GM18520 (cell line): ENCODE measurements around the gene SLX4IP.
A peak's percentile ranks its signal among the peaks of the same experiment; 100 is the strongest.

ENCODE experiments used
- ATAC-seq: cut with Tn5 transposase; IDR thresholded peaks from one replicate; pipeline ENCODE4 v1.9.1; 2021; ENCODE audit not compliant: unreplicated experiment

SLX4IP gene

DNA sequence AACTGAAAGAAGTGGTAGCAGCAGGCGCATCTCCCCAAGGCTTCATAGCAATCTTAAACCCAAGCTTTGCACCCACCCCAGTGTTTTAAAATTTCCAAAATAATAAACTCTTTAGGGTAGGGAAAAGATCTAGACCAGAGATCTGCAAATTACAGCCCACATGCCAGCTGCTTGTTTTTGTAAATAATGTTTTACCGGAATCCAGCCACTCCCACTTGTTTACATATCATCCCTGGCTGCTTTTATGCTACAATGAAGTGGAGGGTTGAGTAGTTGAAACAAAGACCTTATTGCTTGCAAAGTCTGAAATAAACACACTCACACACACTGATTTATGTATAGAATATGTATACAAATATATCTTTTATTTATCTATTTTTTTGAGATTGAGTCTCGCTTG is 30.0 kb downstream of the SLX4IP start:
- ATAC-seq = no peak

DNA sequence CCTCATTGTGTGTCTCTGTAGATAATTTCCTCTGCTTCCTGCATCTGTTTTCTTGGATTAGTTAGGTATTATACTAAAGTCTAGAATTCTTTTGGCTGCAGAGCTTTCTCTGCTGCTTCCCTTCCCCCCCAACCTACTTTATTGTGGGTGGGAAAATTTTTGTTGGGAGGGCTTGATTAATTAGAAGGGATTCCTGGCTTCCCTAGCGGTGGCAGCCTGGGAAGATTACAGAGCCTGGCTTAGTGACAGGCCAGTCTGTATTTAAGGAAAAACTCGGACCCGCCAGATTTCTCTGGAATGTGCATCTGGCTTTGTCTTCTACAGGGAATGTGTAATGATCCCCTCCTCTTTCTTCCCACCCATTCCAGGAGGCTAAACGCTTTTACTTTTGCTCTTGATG is 31.2 kb downstream of the SLX4IP start:
- ATAC-seq = no peak

DNA sequence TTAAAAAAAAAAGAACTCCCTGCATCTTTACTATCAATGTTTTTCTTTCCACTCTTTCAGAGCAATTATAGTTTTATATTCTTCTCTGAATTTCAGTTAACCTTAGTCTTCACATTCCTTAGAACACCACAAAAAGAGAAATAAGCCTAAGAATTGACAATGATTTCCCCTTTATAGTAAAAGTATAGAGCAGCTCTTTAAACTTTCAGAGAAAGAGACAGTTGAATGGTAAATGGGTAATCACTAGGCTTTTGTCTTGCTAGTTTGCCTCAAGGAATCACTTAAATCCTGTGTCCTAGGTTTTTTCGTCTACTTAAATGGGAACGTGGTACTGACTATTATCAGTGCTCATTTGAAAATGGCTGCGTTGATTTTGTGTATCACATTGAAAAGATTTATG is 31.8 kb downstream of the SLX4IP start:
- no peak for ATAC-seq

DNA sequence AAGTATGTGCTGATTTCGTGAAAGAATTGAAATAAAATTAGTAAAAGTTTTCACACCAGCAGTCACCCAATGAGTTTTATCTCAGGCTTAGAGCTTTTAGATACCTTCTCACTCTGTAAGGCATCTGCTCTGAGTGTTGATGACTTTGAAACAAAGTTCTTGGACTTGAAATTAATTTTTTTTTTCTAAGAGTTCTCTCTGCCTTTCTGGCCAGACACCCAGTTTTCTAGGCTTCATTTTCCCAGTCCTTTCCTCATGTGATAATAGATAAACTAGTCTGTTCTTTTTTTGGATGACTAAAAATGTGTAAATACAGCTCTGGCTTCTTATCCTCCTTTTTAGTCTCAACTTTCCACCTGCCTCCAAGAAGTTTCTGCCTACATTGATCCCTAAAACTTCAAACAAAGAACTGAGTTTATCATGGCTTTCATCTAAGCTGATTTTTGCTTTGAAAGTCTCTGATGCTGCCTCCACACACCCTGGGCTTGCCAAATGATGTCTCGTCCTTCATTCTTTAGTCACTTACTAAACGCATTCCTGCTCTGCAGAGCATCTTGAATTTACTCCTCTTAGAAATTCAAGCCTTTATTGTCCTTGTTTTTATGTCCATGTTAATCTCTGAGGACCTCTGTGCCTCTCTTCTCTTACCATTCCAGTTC is 32.7 kb downstream of the SLX4IP start:
- no peak for ATAC-seq

DNA sequence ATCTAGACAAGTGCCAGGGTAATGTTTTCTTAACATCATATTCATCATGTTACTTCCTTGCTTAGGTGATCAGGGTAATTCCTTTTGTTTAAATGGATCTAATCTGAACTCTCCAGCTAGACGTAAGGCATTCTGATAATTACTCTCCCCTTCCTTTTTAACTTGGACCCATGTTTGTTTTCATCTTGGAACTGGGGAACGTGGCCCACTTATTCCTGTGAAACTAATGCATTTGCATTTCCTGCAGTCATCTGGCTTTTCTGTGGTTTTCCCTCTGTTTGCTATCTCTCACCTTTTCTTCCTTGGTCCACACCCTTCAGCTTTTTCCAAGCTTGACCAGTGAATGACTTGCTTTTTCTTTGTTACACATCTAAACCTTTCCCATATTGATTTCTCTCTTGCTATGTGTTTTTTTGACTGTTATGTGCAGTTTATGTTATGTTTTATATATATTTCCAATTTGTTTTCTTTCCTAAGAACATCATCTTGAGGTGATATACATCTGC is 33.3 kb downstream of the SLX4IP start:
- ATAC-seq = no peak

DNA sequence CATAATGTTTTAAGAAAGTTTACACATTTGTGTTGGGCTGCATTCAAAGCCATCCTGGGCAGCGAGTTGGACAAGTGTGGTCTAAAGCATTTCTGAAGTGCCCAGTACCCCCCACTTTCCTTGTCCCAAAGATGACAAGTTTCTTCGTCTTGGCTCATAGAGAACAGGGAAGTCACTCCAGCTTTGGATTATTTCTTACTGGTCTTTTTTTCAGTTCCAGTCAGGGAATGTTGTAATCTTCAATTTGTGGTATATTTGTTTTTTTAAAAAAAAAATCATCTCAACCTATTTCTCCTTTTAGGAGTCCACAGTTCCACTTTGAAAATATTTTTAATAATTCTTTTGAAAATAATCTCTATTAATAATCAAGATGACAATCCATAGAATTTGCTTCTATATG is 34.0 kb downstream of the SLX4IP start:
- no peak for ATAC-seq

DNA sequence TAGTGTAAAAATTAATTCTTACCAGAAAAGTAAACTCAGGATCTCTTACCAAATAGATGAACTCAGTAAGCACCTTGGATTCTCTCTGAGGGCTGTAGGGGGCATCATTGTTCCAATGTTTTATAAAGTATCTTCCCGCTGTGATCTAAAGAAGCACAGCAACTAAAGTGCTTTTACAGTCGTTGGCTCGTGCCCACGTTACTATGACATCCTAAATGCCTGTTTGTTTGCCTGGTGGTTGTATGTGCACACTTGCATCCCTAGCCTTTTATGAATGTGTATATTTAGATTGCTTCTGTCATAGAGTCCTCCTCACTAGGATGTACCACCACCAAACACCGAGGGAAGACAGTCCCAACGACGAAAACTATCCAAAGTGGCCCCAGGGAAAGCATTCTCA is 34.5 kb downstream of the SLX4IP start:
- no peak for ATAC-seq

DNA sequence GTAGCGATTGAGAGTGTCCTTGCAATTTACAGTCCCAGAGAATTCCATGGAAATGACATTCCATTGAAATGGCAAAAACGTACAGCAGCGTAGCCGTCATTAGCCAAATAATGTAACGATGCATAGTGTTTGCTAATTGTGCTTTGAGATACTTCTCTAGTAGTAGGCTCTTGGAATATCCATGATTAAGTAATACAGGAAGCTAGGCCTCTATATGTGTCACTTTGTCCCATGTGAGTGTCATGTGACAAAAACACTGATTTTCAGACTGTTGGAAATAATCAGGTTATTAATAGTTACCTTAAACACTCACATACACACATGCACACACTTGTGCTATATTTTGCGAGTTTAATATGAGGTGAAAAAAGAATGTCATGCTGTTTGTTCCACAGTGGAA is 35.2 kb downstream of the SLX4IP start:
- no peak for ATAC-seq

DNA sequence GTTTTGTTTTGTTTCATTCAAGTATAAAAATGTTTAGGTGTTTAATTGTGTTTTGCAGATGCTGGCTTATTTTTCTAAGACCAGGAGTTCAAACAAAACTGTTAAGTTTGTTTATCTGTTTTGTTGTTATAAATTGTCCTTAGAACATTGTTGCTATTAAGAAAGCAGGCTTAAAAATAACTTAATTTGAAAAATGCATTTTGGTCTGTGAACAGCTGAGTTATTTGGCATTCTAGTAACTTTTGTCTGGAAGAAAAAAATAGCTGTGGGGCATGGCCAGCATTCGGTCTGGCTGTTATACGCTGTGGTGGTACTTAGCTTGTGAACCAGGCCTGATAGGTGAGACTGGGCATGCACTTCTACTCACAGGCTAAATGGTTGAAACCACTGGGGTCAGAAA is 37.8 kb downstream of the SLX4IP start:
- no peak for ATAC-seq

DNA sequence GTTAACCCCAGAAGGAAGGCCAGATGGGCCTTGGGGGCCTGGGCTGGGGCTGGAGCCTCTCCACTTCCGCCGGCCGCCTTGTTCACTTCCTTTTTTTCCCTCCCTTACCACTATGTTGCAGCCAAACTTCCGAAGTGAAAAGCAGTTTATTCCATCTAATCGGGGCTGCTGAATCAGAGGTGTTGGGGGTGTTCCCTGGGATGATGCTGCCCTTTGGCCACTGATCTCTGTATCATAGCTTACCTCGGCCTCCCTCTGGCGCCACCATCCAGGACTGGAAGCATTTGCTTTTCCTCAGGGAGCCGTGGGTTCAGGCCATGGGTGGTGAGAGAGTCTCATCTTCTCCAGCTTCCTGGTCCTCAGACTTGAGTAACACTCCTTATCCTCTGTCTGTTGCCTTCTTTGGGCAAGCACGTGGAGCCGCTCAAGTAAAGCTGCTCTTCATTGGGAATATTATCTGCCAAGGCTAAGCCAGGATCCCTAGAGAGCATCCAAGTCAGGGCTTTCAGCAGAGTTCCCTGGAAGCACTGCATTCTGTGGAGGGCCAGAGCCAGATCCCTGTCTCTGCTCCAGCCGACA is 39.6 kb downstream of the SLX4IP start:
- no peak for ATAC-seq

DNA sequence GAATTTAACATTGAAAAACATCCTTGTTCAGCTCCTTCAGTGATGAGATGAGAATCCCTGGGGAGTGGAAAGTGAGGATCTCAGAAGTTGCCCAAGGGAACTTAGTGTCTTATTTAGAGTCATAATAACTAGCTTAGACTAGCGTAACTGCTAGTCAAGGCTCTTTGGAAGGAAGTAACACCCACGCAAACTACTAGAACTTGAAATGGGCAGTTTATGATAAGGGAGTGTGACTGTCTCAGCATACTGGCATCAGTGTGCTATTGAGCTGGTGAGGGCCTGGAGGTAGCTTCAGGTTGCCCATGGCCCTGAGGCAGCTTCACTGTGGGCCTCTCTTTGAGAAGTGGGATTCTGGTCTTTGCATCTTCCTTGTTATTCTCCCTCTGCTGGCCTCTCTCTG is 40.1 kb downstream of the SLX4IP start:
- no peak for ATAC-seq

DNA sequence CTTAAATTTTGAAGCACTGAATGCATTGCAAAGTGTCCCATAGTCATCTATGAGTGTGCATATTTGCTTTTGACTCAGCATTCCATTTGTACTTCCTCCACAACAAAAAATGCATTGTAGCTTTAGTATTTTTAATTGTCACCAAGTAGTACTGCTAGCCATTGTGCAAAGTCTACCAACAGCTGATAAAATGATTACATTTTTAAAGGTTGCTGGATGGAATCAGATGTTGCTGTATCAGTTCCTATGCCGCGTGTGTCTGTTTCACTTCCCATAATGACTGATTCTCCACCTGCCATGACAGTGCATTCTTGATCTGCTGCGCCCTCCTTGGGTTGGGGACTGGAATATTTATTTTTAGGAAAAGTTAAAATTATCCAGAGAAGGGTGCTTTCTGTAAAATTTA is 41.2 kb downstream of the SLX4IP start:
- peak; percentile 36 for ATAC-seq

DNA sequence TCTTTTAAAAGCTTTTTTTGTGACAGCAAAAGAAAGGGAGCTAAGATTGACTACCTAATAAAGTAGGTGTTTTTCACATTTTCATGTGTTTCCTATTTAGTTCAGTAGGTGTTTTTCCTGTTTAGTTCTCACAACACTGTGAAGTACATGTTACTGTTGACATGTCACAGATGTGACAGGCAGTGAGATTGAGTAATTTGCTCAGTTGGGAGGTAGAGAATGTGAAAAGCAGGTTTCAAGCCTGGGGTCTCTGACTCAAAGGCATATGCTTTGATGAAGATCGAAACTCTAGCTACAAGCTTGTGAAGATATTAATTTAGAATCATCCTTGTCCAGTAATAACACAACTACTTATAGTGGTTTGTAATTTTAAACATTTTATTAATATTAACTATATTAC is 43.1 kb downstream of the SLX4IP start:
- peak; percentile 86 for ATAC-seq

DNA sequence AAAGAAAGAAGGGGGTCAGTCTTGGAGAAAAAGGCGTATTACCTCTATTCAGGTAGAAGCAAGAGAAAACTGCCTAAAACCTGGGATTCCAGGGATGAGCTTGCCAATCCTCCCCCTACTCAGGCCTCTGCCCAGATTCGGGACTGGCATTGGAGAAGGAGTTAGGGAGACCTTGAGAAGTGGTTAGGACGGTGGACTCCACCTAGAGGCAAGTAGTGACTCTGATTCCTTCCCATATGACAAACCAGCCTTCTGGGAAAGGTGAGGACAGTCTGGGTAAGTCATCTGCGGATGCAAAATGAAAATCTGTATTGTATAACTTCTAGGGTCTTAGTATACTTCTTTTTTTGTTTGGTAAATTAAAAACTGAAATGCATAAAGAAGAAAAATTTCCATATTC is 43.8 kb downstream of the SLX4IP start:
- ATAC-seq = no peak

DNA sequence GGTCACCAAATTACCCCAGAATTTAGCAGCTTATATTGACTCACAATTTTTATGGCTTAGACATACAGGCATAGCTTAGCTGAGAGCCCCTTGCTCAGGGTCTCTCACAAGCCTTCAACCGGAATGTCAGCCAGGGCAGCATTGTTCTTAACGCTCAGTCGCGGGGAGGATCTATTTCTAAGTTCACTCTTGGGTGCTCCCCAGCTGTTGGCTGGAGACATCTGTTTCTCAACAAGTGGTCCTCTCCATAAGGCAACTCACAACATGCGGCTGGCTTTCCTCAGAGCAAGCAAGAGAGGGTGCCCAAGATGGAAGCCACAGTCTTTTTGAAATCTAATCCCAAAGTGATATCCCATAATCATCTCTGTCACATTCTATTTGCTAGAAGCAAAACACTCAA is 46.6 kb downstream of the SLX4IP start:
- no peak for ATAC-seq

DNA sequence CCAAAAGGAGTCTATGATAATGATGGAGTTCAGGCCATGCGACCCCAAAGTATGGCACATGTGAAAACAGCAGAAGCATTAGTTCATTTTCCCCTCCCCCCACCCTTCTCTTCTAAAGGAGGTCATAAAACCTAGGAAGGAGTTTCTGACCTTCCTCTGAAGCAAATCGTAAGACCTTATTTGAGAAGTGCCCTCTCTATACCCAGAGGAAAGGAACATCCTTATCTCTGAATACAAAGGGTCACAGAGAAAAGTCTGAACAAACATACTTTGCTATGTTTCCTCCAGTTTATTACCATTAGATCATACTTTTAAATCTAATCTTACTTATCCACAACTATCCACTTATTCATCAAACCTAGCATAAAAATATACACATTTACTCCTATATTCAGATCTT is 48.6 kb downstream of the SLX4IP start:
- ATAC-seq = no peak

DNA sequence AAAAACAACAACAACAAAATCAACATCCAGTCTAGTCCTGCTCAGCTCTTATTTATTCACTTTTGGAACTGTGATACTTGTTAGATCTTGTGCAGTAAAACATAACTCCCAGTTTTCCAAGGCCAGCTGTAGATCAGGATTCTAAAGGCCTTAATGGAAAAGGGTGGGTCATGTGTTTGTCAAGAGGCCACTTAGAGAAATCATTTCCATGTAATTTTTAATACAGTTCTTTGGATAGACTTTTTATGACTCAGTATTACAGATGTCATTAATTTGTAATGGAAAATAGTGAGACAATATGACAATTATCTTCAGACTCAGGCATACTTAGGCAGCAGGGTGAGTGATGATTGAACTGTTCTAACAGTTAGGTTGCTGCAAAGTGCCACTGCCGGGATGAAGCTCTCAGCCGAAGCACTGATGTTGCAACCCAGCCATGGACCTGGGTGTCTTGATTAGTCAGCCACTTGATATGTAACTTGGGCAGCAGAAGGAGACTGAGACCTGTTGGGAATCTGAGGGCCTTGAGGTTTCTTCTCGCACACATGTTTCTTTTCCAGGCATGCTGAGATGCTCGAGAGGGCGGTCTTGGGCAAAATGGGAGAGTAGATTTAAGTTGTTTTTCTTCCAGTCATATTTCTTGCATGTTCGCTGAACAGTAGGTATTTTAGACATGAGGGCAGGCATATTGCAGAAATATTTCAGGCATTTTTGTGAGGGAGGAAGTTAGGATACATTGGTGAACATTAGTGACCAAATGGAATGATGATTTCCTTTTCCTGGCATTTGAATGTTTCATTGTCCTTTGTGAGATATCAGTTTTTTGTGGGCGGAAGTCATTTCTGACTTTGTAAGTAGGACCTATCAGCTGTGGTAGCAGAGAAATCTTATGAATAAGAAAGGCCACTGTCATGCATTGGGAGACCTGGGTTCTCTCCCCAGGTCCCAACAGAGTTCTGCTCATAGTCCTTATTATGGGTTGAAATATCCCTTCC is 52.3 kb downstream of the SLX4IP start:
- ATAC-seq = no peak

DNA sequence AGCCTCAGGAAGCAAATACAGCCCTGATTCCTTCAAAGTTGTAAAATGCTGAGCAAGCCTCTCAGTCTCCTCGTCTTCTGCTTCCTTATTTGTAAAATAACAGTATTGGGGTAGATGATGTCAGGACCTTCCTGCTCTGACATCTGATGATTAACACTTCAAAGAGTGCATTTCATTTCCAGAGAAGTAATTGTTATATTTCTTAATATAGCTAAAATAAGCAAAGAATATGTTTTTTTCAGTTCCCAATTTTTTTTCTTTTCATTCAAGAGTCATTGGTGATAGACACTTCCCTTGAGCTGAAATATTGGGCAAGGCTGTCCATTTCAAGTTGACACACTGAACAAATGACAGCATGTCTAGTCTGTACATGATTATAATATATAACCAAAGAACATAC is 53.4 kb downstream of the SLX4IP start:
- no peak for ATAC-seq

DNA sequence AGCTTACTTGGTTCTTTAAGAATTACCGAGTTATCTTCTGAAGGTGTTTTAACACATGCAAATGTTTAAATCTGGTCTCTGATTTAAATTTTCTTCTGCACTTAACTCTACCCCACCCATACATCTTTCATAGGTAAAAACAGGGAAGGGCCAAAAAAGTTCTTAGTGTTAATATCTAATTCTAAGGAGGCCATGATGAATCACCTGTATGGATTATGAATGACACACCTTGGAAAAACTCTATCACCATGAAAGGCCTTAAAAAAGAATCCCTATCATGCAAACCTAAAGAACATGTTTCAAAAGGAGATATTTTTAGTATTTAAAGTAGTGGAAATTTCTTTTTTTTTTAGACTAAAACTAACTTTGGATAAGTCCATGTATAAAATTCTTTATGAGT is 54.7 kb downstream of the SLX4IP start:
- no peak for ATAC-seq

DNA sequence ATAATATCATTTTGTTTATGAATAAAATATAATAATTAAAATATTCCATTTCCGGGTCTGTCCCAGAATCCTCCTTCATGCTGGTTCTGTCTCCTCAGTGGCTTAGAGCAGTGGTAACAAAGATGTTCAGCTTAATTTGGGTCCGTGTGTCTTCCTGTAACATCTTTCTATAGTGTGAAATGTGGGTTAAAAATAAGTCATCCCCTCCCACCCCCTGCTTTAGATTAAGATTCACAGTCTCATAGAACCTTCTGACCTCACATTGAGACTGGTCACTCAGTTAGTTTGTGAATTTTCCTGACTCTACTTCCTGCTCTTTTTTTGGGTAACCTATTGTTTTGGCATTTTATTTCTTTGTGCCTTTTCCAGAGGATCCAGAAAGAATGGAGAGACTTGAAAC is 55.2 kb downstream of the SLX4IP start:
- no peak for ATAC-seq

DNA sequence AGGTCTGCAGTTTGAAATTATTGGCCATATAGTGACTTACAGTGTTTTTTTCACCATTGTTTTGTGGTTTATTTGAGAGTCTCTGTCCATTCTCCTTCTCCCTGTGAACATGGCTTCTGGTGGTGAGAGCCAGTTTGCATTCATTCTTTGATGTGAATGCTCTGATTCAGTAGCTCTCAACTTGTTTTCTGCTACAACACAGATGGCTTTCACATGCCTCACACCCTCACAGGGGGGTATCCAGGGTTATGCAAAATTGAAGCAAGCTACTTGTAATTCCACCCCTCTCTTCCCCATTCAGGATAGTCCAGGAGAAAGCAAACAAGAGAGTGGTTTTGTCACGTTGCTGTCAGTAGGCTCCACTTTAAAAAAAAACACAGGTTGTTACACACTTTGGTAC is 55.6 kb downstream of the SLX4IP start:
- ATAC-seq = no peak

DNA sequence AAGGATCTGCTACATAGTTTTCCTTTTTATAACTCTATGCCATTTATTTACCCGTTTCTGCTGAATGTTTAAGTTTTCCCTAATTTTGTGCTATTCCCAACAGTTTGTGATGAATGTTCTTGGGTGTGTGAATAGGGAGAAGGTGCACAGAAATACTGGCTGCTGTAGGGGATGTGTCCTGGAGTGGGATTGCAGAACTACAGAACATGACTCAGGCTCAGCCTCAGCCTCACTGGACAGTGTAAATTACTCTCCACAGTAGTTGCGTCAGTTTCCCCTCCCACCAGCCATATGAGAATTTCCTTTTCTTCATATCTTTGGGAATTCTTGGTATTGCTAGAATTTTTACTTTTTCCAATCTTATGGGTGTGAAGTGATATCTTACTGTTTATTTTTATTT is 57.0 kb downstream of the SLX4IP start:
- no peak for ATAC-seq
